NCI-H187 treated with DMSO at 0.1 percent for 48 hours (cell line): ENCODE data around the gene THPO.

Source experiments
- DNase-seq: peaks from one replicate; lab custom pipeline; 2025; lab: John Stamatoyannopoulos, UW

The THPO gene

GRCh38 chr3:184333700-184334099 is 44.3 kb downstream of the THPO start:
- DNase-seq: no peak

- no peak for DNase-seq
These were observed 44.8 kb downstream of the THPO start for GRCh38 chr3:184333190-184333589.

GRCh38 chr3:184332370-184333090 is 45.5 kb downstream of the THPO start:
- DNase-seq: no peak

GRCh38 chr3:184328516-184328915 is 49.5 kb downstream of the THPO start:
- DNase-seq: no peak

GRCh38 chr3:184327171-184327570 is 50.8 kb downstream of the THPO start:
- no peak for DNase-seq

- no peak for DNase-seq
These were observed 52.2 kb downstream of the THPO start for GRCh38 chr3:184325715-184326369.

GRCh38 chr3:184325269-184325668 is 52.7 kb downstream of the THPO start:
- DNase-seq: no peak

- no peak for DNase-seq
These were observed 54.3 kb downstream of the THPO start for GRCh38 chr3:184323696-184324095.

GRCh38 chr3:184322731-184323487 is 55.1 kb downstream of the THPO start:
- DNase-seq: no peak
